Epidermal melanocyte (primary cell): ENCODE data around the gene ADIG.
"Not testable (repeated sequence)": the region's sequence is repeated elsewhere in the genome, so short reads cannot be mapped to it uniquely, and the experiment has no call there.

ENCODE experiments used
- DNase-seq: peaks from one replicate; pipeline ENCODE4 v3.0.0; 2011; ENCODE audit warnings: low spot score; ENCODE audit not compliant: insufficient read length

ADIG gene

DNA sequence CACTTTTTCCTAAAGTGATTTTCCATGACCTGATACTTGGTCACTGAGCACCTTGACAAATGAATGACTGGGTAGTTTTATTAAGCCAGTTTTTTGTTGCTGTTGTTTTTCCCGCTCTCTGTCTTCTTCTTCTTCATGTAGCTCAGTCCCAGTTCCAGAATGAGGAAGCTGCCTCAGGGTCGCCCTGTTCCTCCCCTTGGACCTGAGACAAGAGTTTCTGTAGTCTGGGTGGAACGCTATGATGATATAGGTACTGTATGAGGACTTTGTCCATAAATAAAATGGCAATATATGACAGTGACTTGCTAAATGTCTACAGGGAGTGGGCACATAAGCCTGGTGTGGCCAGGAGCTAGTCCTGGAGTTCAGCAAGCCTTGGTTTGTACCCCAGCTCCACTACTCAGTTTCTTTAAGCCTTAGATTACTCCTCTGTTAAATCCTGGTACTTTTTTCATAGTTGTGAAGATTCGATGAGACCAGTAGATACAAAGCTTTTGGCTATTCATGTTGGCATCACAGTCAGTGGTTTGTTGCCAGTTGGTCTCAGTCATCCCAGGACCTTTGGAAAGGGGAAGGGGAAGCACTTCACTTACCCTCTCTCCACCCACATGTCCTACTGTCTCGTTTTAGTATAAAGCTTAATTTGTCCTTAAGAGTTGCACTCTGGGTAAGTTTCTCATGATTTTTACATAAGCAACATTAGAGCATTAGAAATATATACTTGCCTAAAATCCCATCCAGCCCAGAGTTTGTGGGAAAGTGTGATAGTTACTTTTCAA is 11.1 kb upstream of the ADIG start:
- DNase-seq: no peak

- no peak for DNase-seq
Observed at GRCh38 chr20:38573413-38573812, 7.6 kb upstream of the ADIG start.

GRCh38 chr20:38579219-38579910 is 1.6 kb upstream of the ADIG start:
- no peak for DNase-seq

DNA sequence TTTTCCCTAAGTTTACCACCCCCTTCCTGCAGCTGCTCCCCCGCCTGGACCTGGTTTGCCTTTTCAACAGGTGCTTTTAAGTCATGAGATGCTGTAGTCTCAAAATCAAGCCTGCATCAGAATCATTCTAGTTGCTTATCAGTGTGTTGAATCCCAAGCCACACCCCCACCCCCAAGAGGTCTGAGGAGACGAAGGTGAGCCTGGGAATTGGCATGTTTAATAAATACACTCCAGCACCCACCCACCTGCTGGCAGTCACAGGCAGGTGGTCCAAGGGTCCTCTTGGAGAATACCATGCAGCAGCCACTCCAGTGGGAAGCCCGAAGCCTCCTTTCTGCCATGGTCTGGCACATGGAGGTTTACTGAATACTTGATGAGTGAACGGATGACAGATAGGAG is 1.1 kb upstream of the ADIG start:
- no peak for DNase-seq

DNA sequence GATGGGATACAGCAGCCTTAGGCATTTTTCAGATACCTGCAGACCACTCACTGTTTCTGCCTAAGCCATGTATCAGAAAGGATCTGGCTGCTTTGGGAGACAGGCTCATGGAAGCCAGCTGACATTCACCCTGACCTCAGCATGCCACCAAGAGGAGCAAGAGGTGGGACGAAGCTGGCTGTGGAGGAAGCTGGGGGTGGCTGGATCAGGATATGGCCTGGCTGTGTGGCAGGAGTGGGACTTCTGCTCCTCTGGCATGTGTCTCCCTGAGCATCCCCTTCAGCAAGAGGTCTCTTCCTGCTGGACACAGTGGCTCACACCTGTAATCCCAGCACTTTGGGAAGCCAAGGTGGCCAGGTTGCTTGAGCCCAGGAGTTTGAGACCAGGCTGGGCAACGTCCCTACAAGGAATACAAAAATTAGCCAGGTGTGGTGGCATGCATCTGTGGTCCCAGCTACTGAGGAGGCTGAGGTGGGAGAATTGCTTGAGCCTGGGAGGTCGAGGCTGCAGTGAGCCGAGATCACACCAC is 897 bp downstream of the ADIG start:
- no peak for DNase-seq

DNA sequence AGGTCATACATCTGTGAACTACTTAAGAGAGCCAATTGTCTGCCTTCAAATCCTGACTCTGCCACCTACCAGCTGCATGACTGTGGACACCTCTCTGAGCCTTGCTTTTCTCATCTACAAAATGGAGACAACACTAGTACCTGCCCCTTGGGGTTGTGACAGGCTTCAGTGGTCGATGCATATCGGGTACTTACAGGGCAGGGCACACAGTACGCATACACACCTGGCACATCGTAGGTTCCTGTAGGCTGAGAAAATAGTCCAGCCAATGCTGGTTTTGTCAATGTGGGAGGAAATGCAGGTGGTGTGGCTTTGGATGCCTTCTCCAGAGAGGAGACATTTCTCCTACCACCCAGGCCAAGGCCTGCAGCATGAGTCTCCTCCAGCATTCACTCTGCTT is 2.3 kb downstream of the ADIG start:
- DNase-seq: no peak

DNA sequence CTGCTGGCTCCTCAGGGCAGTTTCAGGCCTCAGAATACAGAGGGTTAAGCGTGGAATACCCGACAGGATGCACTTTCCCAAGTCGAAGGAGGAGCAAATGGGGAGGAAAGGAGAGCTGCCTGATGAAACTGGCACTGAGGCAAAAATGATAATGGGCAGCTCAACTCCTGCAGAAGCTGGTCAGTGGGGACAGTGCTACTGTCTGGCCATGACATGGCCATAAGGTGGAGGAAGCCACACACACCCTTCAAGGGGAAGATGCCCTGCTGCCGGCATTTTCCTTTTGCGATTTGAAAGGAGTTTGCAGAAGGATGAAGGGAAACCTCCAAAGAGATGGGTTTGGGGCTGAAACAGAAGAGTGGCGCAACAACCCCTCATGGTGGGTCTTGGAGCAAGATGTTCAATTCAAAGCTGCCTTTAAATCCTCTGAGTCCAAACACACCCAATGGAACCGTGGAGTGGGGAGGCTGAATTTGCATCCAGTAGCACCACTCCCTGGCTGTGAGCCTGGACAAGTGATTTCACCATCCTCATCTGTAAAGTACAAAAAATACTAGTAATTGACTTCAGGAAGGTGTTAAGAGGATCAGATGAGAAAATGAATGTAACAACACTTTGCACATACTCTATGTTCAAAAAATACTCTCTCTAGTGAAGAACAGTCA is 3.2 kb downstream of the ADIG start:
- no peak for DNase-seq

- no peak for DNase-seq
Observed at GRCh38 chr20:38585404-38586180, 4.6 kb downstream of the ADIG start.

- no peak for DNase-seq
Observed at GRCh38 chr20:38586181-38586525, 5.2 kb downstream of the ADIG start.

GRCh38 chr20:38588303-38588702 is 7.3 kb downstream of the ADIG start:
- no peak for DNase-seq

GRCh38 chr20:38589351-38589750 is 8.4 kb downstream of the ADIG start:
- no peak for DNase-seq

DNA sequence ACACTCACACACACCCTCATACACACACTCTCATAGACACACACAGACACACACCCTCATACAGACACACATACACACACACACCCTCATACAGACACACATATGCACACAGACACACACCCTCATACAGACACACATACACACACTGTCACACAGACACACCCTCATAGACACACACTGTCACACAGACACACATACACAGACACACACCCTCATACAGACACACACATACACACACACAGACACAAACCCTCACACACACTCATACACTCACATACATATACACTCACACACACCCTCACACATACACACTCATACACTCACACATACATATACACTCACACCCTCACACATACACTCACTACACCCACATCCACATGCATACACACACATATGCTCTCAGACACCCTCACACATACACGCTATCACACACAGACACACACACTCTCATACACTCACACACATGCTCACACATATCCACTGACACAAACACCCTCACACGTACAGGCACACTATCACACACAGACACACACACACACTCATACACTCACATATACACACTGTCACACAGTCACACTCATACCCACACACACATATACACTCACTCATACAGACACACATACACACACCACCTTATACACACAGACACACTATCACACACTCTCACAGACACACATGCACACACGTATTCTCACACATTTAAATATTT is 9.1 kb downstream of the ADIG start:
- DNase-seq: no peak

GRCh38 chr20:38590676-38591473 is 9.9 kb downstream of the ADIG start:
- DNase-seq: no peak

GRCh38 chr20:38591474-38592410 is 10.7 kb downstream of the ADIG start:
- no peak for DNase-seq

DNA sequence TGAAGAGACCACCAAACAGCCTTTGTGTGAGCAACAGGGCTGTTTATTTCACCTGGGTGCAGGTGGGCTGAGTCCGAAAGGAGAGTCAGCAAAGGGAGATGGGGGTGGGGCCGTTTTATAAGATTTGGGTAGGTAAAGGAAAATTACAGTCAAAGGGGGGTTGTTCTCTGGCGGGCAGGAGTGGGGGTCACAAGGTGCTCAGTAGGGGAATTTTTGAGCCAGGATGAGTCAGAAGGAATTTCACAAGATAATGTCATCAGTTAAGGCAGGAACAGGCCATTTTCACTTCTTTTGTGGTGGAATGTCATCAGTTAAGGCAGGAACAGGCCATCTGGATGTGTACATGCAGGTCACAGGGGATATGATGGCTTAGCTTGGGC is 11.4 kb downstream of the ADIG start:
- not testable (repeated sequence) for DNase-seq

- DNase-seq: not testable (repeated sequence)
Observed at GRCh38 chr20:38594281-38594680, 13.3 kb downstream of the ADIG start.

DNA sequence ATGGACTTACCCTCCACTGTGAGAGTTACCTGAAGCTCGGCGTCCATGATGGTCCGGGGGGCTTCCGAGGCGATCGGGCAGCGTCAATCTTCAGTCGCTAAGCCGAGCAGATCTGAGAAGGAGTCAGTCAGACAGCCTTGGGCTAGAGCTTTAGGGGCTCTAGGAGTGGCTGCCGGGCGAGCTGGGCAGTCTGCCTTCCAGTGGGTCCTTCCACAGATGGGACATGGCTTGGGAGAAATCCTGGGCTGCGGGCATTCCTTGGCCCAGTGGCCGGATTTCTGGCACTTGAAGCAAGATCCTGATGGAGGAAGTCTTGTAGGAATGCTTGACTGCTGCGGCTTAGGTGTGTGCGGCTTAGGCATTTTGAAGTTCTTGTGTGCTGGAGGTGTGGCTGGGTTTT is 14.9 kb downstream of the ADIG start:
- not testable (repeated sequence) for DNase-seq

DNA sequence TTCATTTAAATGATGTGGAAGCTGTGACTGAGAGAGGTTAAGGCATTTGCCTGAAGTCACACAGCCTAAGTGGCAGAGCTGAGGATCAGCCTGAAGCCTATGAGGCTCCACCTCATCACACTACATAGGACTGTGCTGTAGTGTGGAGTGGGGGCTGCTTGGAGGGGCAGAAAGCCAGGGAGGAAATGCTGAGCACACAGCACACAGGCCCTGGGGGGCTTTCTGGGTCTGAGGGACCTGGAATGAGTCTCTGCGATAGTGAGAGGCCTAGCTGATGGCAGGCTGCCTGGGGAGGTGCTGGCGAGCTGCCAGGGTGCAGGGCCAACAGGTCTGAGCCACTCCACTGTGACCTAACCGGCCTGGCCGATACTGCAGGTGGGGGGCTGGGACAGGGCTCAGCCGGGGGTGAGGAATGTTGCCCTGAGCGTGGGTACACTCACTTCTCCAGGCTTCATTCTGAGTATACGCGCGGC is 18.4 kb downstream of the ADIG start:
- no peak for DNase-seq

DNA sequence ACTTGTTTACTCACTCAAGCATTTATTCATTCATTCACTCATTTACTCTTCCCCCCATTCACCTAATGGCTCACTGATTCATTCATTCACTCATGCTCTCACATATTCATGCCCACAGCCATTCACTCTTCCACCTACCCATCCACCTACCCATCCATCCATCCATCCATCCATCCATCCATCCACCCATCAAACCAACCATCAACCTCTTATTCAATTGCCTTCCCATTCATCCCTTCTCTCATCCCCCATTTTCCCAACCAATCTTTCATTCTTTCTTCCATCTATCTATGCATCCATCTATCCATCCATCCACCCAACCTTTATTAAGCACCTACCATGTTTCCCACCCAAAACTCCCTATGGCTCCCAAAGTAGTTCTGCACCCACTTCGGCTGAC is 19.1 kb downstream of the ADIG start:
- DNase-seq: no peak
